Esophagus (tissue), 2 donors: Measurements from ENCODE around the gene TMEM181. TPM values are rescaled to one million over a fixed set of nuclear protein-coding genes. Genes with fewer than 3 reads are reported as not detected.
A peak's percentile ranks its signal among the peaks of the same experiment; 100 is the strongest.

ENCODE experiments used
- H3K27ac ChIP-seq, 2 donors: one replicate each; pipeline ENCODE4 v1.5.1; 2013; ENCODE audit warnings: low read depth in 2 of 2, mild to moderate bottlenecking in 2 of 2, inconsistent platforms in 1 of 2, low read length in 1 of 2, moderate library complexity in 1 of 2
- H3K27me3 ChIP-seq, 2 donors: one replicate each; pipeline ENCODE4 v1.6.1; 2013; ENCODE audit warnings: low read length in 2 of 2, control low read depth in 1 of 2, mild to moderate bottlenecking in 1 of 2; ENCODE audit not compliant: insufficient read depth in 2 of 2, control insufficient read depth in 1 of 2
- H3K36me3 ChIP-seq, 2 donors: one replicate each; pipeline ENCODE4 v1.6.1; 2013; ENCODE audit warnings: low read length in 1 of 2; ENCODE audit not compliant: control insufficient read depth in 2 of 2, insufficient read depth in 2 of 2
- H3K4me1 ChIP-seq, 2 donors: one replicate each; pipeline ENCODE4 v1.6.1; 2013; ENCODE audit warnings: low read length in 1 of 2; ENCODE audit not compliant: control insufficient read depth in 2 of 2, insufficient read depth in 2 of 2
- H3K4me3 ChIP-seq, 2 donors: one replicate each; pipeline ENCODE4 v1.5.1; 2013; ENCODE audit warnings: low read length in 2 of 2, mild to moderate bottlenecking in 2 of 2, low read depth in 1 of 2, moderate library complexity in 1 of 2
- H3K9me3 ChIP-seq, 2 donors: one replicate each; pipeline ENCODE4 v1.6.1; 2013; ENCODE audit warnings: mild to moderate bottlenecking in 2 of 2, low read depth in 1 of 2, low read length in 1 of 2, moderate library complexity in 1 of 2; ENCODE audit not compliant: control insufficient read depth in 2 of 2, insufficient read depth in 1 of 2
- WGBS, 2 donors: extraction: QIAGEN DNeasy Blood & Tissue Kit; methylation state at CpG; one replicate each; pipeline ENCODE4 v1.1.7; 2013; 5-methylcytosine and 5-hydroxymethylcytosine counted together
- polyA plus RNA-seq, 2 donors: library from polyadenylated mRNA; stranded (reverse); fragments of 200-250 nt; gene quantifications; one replicate each; pipeline ENCODE4 v1.2.3, GENCODE V29; 2013
- donor health status: healthy with polysubstance abuse.
- donor health status: Bipolar disorder and iron deficiency.

Gene TMEM181
- polyA plus RNA-seq, 2 donors, result 7.9 to 9.3 TPM

DNA sequence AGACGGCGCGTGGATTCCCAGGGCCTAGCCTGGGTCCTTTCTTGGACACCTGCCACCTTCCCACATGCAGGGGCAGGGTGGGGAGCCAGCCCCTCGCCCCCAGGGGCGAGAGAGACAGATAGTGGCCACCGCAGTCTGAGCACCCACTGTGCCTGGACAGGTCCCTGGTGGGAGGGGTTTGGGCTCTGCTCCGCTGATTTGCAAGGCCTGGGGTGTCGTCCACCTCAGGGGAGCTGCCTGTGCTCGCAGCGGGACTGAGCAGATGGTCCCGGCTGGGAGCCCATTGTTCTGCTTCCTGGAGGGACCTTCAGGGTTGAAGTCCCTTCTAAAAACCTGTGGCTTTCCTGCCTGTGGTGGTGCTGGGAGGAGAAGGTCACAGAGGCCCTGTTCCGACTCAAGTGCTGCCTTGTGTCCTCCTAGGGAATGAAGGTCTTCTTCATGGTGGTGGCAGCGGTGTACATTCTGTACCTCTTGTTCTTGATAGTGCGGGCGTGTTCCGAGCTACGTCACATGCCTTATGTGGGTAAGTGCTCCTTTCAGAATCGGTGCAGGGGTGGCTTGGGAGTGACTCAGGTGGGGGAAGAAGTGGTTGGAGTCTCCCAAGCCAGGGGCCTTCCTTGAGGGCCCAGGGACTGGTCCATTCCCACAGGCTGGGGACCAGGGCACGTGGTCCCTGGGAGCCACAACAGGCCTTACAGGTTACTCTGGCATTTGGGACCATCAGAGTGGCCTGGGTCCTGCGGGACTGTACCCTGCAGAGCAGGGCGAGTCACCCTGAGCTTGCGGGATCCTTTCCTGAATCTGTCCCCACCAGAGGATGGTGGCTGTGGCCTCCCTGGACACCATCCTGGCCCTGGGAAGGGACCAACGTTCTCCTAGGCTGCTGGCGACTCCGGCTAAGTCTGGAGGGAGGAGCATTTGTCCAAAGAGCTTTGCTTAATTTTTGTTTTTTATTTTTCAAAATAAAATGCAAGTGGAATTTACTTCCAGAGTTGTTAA is 65.1 kb downstream of the TMEM181 start:
- Histone ChIP-seq H3K4me3 (no peak overlapping the region), H3K36me3 (peaks cover 5 to 58% of the 10 kb centered on the region in 2 donors), H3K27ac (no peak overlapping the region), H3K4me1 (peaks cover 0 to 3% of the 10 kb centered on the region in 2 donors), H3K9me3 (no peaks in the 10 kb centered on the region), H3K27me3 (no peaks in the 10 kb centered on the region)
- 92 to 94% methylated on average over 25 of the region's 25 CpGs for WGBS, 2 donors

DNA sequence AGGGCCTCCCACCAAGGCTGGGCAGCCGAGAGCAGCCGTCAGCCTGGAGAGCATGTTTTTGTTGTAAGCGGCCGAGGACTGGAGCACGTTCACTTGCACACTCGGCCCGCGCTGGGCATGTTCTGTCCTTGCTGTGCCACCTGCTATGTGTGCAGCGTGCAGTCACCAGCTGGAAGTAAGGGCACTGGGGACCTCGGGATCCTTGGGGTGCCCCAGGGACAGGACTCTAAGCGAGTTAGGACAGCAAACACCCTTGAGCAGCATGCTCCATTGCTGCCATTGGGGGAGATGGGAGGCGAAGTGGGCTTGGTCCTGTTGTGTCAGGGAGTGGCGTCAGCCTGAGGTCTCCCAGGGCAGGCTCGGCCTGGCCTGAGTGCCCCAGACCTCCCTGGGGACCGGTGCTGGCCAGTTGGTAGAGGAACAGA is 66.0 kb downstream of the TMEM181 start:
- peaks cover 0 to 6% of the 10 kb centered on the region in 2 donors for H3K4me1 ChIP-seq
- no peak overlapping the region for H3K27ac ChIP-seq
- H3K36me3 ChIP-seq, result peaks cover 5 to 53% of the 10 kb centered on the region in 2 donors
- no peak overlapping the region for H3K4me3 ChIP-seq
- WGBS, 2 donors, result 89 to 90% methylated on average over 15 of the region's 15 CpGs
- H3K9me3 ChIP-seq, result no peaks in the 10 kb centered on the region
- no peaks in the 10 kb centered on the region for H3K27me3 ChIP-seq

GRCh38 chr6:158626360-158627167 is 66.7 kb downstream of the TMEM181 start:
- 80 to 84% methylated on average over 6 of the region's 6 CpGs for WGBS, 2 donors
- no peaks in the 10 kb centered on the region for H3K9me3 ChIP-seq
- H3K4me1 ChIP-seq, result peaks cover 0 to 8% of the 10 kb centered on the region in 2 donors
- H3K27ac ChIP-seq, result no peak overlapping the region
- peaks cover 5 to 46% of the 10 kb centered on the region in 2 donors for H3K36me3 ChIP-seq
- no peak overlapping the region for H3K4me3 ChIP-seq
- H3K27me3 ChIP-seq, result no peaks in the 10 kb centered on the region

DNA sequence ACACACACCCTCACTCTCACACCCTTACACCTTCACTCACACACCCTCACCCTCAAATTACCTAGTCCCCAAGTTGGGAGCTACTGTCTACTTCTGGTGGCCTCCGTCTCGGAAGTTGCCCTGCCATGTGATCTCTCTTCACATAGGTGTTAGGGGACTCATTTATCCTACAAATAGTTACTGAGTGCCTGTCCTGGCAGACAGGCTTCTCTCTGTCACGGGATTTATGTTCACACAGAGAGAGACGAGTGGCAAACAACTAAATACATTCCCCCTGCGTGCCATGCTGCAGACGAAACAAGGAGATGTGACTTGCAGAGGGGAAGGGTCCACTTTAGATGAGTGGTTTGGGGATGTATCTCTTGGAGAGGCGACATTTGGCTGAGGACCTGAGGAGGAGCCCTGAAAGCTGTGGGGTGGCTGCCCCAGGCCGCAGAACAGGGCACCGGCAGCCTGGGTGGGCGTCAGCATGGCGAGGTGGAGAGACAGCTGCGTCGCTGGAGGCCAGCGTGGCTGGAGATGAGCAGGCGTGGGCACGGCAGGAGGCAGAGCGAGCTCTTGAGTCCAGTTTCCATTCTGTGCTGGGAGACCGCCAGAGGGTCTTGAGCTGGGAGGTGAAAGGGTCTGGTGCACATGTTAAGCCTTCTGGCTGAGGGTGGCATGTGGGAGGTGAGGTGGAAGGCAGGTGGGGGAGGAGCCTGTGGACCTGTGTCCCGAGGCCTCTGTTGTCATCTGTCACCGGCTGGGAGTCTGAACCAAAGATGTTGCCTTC is 67.5 kb downstream of the TMEM181 start:
- H3K36me3 ChIP-seq, result peaks cover 5 to 43% of the 10 kb centered on the region in 2 donors
- no peak overlapping the region for H3K4me3 ChIP-seq
- H3K4me1 ChIP-seq, result peaks cover 0 to 8% of the 10 kb centered on the region in 2 donors
- H3K27me3 ChIP-seq, result no peaks in the 10 kb centered on the region
- H3K9me3 ChIP-seq, result no peaks in the 10 kb centered on the region
- H3K27ac ChIP-seq, result no peak overlapping the region
- 91 to 92% methylated on average over 20 of the region's 20 CpGs for WGBS, 2 donors

- Histone ChIP-seq H3K36me3 (peaks cover 5 to 40% of the 10 kb centered on the region in 2 donors), H3K4me1 (peaks cover 0 to 8% of the 10 kb centered on the region in 2 donors), H3K27me3 (no peaks in the 10 kb centered on the region), H3K27ac (no peak overlapping the region), H3K9me3 (no peaks in the 10 kb centered on the region), H3K4me3 (no peak overlapping the region)
- 76 to 90% methylated on average over 9 of the region's 9 CpGs for WGBS, 2 donors
These were observed 68.0 kb downstream of the TMEM181 start for GRCh38 chr6:158627940-158628211.

GRCh38 chr6:158628542-158628941 is 68.7 kb downstream of the TMEM181 start:
- WGBS, 2 donors, result 79 to 87% methylated on average over 17 of the region's 17 CpGs

DNA sequence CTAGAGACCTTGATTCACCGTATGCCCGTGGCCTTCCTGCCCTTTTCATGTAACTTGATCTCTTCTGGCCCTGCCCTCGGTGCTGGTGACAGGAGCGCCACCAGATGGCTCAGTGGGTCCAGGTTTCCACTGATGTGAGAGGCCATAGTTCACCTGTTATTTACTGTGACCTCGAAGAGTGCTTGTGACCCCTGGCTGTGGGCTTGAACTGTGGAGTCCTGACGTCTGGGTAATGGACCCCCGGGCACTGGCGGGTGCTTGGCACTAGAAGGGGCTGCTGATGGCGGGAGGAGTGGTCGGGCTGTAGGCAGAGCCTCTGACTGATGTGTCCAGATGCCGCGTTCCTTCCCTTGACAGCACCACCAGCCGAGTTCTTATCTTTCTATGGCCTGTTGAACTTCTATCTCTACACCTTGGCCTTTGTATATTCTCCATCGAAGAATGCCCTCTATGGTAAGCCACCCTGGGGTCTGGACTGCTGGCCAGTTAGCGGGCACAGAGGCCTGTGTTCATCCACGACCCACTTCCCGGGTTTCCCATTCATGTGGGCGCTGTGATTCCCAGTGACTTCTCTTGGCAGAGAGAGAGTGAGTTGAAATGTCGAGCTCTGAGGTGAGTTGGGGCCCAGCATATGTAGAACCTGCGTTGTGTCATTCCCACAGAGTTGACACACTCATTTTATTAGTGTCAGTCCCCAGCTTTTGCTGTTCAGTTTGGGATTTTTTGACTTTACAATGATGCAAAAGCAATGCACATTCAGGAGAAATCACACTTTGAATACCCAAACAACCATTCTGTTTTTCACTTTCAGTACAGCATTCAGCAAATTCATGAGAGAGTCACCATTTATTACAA is 69.7 kb downstream of the TMEM181 start:
- Histone ChIP-seq H3K4me3 (no peak overlapping the region), H3K4me1 (peaks cover 0 to 8% of the 10 kb centered on the region in 2 donors), H3K27ac (no peak overlapping the region), H3K9me3 (no peaks in the 10 kb centered on the region), H3K27me3 (no peaks in the 10 kb centered on the region), H3K36me3 (peaks cover 5 to 34% of the 10 kb centered on the region in 2 donors)
- WGBS, 2 donors, result 80 to 82% methylated on average over 20 of the region's 20 CpGs

More at GRCh38 chr6:158628542-158628941, 68.7 kb downstream of the TMEM181 start:
- H3K27me3 ChIP-seq, result no peaks in the 10 kb centered on the region
- no peak overlapping the region for H3K27ac ChIP-seq
- H3K4me3 ChIP-seq, result no peak overlapping the region
- peaks cover 0 to 8% of the 10 kb centered on the region in 2 donors for H3K4me1 ChIP-seq
- no peaks in the 10 kb centered on the region for H3K9me3 ChIP-seq
- peaks cover 5 to 39% of the 10 kb centered on the region in 2 donors for H3K36me3 ChIP-seq

- WGBS, 2 donors, result 41 to 52% methylated on average over 19 of the region's 19 CpGs
- Histone ChIP-seq H3K9me3 (no peaks in the 10 kb centered on the region), H3K4me1 (peaks cover 0 to 8% of the 10 kb centered on the region in 2 donors), H3K27me3 (no peaks in the 10 kb centered on the region), H3K4me3 (peak overlapping the region in 1 of 2 donors; percentile 4), H3K36me3 (peaks cover 0 to 24% of the 10 kb centered on the region in 2 donors), H3K27ac (peak overlapping the region; percentile 74 to 80)
These were observed 71.2 kb downstream of the TMEM181 start for GRCh38 chr6:158630938-158631616.
